HepG2 (cell line): ENCODE measurements around the gene RABEP2. TPM values are rescaled to one million over a fixed set of nuclear protein-coding genes. Genes with fewer than 3 reads are reported as not detected.

Experiments
- ATF2 ChIP-seq: sonication (generic); formaldehyde crosslinking; IDR thresholded peaks from 2 replicates; pipeline ENCODE4 v1.4.0; 2020; ENCODE audit warnings: missing genetic modification reagents
- BHLHE40 ChIP-seq: IDR thresholded peaks from 2 replicates; pipeline ENCODE4 v1.6.1; 2011; ENCODE audit warnings: low read length, improper control_type of control experiment
- CHD2 ChIP-seq: IDR thresholded peaks from 2 replicates; pipeline ENCODE4 v1.6.1; 2011; ENCODE audit warnings: low read depth, low read length, improper control_type of control experiment
- E2F5 ChIP-seq: sonication (generic); formaldehyde crosslinking; conservative IDR thresholded peaks from 2 replicates; pipeline ENCODE4 v1.4.0; 2020; ENCODE audit warnings: missing genetic modification reagents
- GATA4 ChIP-seq: sonication (generic); IDR thresholded peaks from 2 replicates; pipeline ENCODE4 v1.6.1; 2016; ENCODE audit warnings: antibody characterized with exemption, low read depth, borderline replicate concordance
- HNRNPL ChIP-seq: fragments of 200-400 bp; formaldehyde crosslinking; IDR thresholded peaks from 2 replicates; pipeline ENCODE4 v1.6.1; 2017; ENCODE audit warnings: mild to moderate bottlenecking, low read depth, low read length
- HNRNPLL ChIP-seq: fragments of 200-400 bp; formaldehyde crosslinking; IDR thresholded peaks from 2 replicates; pipeline ENCODE4 v1.6.1; 2017; ENCODE audit warnings: mild to moderate bottlenecking, low read depth, low read length; ENCODE audit not compliant: poor library complexity, severe bottlenecking
- ONECUT2 ChIP-seq: sonication (generic); formaldehyde crosslinking; IDR thresholded peaks from 2 replicates; pipeline ENCODE4 v1.4.0; 2020; ENCODE audit warnings: missing genetic modification reagents
- RBM22 ChIP-seq: fragments of 200-400 bp; formaldehyde crosslinking; optimal IDR thresholded peaks from 2 replicates; pipeline ENCODE3; 2017; ENCODE audit warnings: mild to moderate bottlenecking, low read length, moderate library complexity
- RFXANK ChIP-seq: IDR thresholded peaks from 2 replicates; pipeline ENCODE4 v1.6.1; 2016
- SMYD3 ChIP-seq: sonication (generic); formaldehyde crosslinking; IDR thresholded peaks from 2 replicates; pipeline ENCODE4 v1.8.1; 2023; ENCODE audit warnings: mild to moderate bottlenecking, missing genetic modification reagents
- TBL1XR1 ChIP-seq: fragments of 150-350 bp; IDR thresholded peaks from 2 replicates; pipeline ENCODE4 v1.6.1; 2014; ENCODE audit warnings: borderline replicate concordance, low read length; ENCODE audit not compliant: partially characterized antibody
- ZEB1 ChIP-seq: IDR thresholded peaks from 2 replicates; pipeline ENCODE4 v1.6.1; 2012; ENCODE audit warnings: mild to moderate bottlenecking, low read depth, inconsistent platforms; ENCODE audit not compliant: insufficient replicate concordance
- ZFP1 ChIP-seq: IDR thresholded peaks from 2 replicates; pipeline ENCODE4 v1.6.1; 2016
- ZFP36 ChIP-seq: fragments of 150-350 bp; IDR thresholded peaks from 2 replicates; pipeline ENCODE4 v1.6.1; 2018; ENCODE audit warnings: borderline replicate concordance, low read length, low read depth; ENCODE audit not compliant: partially characterized antibody
- ZNF331 ChIP-seq: sonication (generic); formaldehyde crosslinking; IDR thresholded peaks from 2 replicates; pipeline ENCODE4 v1.4.0; 2020; ENCODE audit warnings: missing genetic modification reagents
- ZNF446 ChIP-seq: sonication (generic); formaldehyde crosslinking; IDR thresholded peaks from 2 replicates; pipeline ENCODE4 v1.5.0; 2020; ENCODE audit warnings: mild to moderate bottlenecking, missing genetic modification reagents
- polyA plus RNA-seq, 8 experiments: library from polyadenylated mRNA; depleted of rRNA in 3 of 8; stranded (reverse) in 7 of 8; unstranded in 1 of 8; fragments of >200 nt; fragmentation: Illumina TruSeq in 4 of 8; extraction: Trizol in 4 of 8; gene quantifications; 2 replicates each; pipeline versions ENCODE4 v1.2.1 to v1.2.3, GENCODE V29; 2011 to 2016; ENCODE audit warnings: low read depth in 4 of 8, missing spikeins in 1 of 8, mixed read lengths in 1 of 8; ENCODE audit not compliant: insufficient read depth in 1 of 8
- total RNA-seq, 5 experiments: library from RNA; depleted of rRNA; stranded (reverse); fragments of >200 nt; fragmentation: Illumina TruSeq; extraction: Trizol; gene quantifications; 2 replicates each; pipeline ENCODE4 v1.2.3, GENCODE V29; 2016; ENCODE audit warnings: low read depth in 1 of 5
- TF ChIP-seq, protein P1 (sequence below): sonication (generic); formaldehyde crosslinking; conservative IDR thresholded peaks from 2 replicates; pipeline ENCODE4 v1.4.0; 2020; ENCODE audit warnings: missing genetic modification reagents
- TF ChIP-seq, protein P2 (sequence below): sonication (generic); formaldehyde crosslinking; IDR thresholded peaks from 2 replicates; pipeline ENCODE4 v1.4.0; 2020; ENCODE audit warnings: missing genetic modification reagents
- TF ChIP-seq, protein P3 (sequence below): sonication (generic); formaldehyde crosslinking; IDR thresholded peaks from 2 replicates; pipeline ENCODE4 v1.4.0; 2020; ENCODE audit warnings: missing genetic modification reagents, low read depth, mild to moderate bottlenecking, borderline replicate concordance
- TF ChIP-seq, protein P4 (sequence below): sonication (generic); formaldehyde crosslinking; IDR thresholded peaks from 2 replicates; pipeline ENCODE4 v1.5.0; 2020; ENCODE audit warnings: missing genetic modification reagents

The RABEP2 gene
- total and polyA plus RNA-seq, 2 of the 13 experiments (the other 11 are each of a cell fraction or from before 2014, with no cell fraction given), result 10.8 to 18.4 TPM

- peak; percentile 92 for TF ChIP-seq ZNF331 (CRISPR knock-in tag)
- TF ChIP-seq SMYD3 (CRISPR knock-in tag), result no peak; the same call in 1 of the 2 replicates
- peak; percentile 59; the same call in 1 of the 2 replicates for TF ChIP-seq ONECUT2 (CRISPR knock-in tag)
- peak; percentile 48 for TF ChIP-seq TBL1XR1
- TF ChIP-seq RBM22, result no peak
- peak; percentile 57 for TF ChIP-seq HNRNPLL
- TF ChIP-seq RFXANK, result no peak; the same call in 1 of the 2 replicates
- peak; percentile 73 for TF ChIP-seq ATF2 (CRISPR knock-in tag)
- TF ChIP-seq BHLHE40, result peak; percentile 97
- peak; percentile 76; the same call in 1 of the 2 replicates for TF ChIP-seq ZNF446
- no peak for TF ChIP-seq ZFP36
- TF ChIP-seq ZEB1, result no peak
- TF ChIP-seq, protein P1, sequence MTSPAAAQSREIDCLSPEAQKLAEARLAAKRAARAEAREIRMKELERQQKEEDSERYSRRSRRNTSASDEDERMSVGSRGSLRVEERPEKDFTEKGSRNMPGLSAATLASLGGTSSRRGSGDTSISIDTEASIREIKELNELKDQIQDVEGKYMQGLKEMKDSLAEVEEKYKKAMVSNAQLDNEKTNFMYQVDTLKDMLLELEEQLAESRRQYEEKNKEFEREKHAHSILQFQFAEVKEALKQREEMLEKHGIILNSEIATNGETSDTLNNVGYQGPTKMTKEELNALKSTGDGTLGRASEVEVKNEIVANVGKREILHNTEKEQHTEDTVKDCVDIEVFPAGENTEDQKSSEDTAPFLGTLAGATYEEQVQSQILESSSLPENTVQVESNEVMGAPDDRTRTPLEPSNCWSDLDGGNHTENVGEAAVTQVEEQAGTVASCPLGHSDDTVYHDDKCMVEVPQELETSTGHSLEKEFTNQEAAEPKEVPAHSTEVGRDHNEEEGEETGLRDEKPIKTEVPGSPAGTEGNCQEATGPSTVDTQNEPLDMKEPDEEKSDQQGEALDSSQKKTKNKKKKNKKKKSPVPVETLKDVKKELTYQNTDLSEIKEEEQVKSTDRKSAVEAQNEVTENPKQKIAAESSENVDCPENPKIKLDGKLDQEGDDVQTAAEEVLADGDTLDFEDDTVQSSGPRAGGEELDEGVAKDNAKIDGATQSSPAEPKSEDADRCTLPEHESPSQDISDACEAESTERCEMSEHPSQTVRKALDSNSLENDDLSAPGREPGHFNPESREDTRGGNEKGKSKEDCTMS (CRISPR knock-in tag), result no peak
- TF ChIP-seq, protein P2, sequence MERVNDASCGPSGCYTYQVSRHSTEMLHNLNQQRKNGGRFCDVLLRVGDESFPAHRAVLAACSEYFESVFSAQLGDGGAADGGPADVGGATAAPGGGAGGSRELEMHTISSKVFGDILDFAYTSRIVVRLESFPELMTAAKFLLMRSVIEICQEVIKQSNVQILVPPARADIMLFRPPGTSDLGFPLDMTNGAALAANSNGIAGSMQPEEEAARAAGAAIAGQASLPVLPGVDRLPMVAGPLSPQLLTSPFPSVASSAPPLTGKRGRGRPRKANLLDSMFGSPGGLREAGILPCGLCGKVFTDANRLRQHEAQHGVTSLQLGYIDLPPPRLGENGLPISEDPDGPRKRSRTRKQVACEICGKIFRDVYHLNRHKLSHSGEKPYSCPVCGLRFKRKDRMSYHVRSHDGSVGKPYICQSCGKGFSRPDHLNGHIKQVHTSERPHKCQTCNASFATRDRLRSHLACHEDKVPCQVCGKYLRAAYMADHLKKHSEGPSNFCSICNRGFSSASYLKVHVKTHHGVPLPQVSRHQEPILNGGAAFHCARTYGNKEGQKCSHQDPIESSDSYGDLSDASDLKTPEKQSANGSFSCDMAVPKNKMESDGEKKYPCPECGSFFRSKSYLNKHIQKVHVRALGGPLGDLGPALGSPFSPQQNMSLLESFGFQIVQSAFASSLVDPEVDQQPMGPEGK (CRISPR knock-in tag), result peak; percentile 72
- TF ChIP-seq CHD2, result no peak
- TF ChIP-seq E2F5 (CRISPR knock-in tag), result peak; percentile 59
- TF ChIP-seq ZFP1 (CRISPR knock-in tag), result peak; percentile 82
- TF ChIP-seq GATA4, result 0 out of 2 replicates have a peak, but pooled peaks have one; percentile 23
- TF ChIP-seq, protein P3, sequence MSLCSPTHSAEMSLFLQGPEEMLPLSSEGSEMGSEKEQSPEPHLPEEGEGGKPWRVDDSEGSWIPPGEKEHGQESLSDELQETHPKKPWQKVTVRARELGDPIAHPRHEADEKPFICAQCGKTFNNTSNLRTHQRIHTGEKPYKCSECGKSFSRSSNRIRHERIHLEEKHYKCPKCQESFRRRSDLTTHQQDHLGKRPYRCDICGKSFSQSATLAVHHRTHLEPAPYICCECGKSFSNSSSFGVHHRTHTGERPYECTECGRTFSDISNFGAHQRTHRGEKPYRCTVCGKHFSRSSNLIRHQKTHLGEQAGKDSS (CRISPR knock-in tag), result peak; percentile 75; the same call in 1 of the 2 replicates
- TF ChIP-seq HNRNPL, result peak; percentile 65; the same call in 1 of the 2 replicates
- TF ChIP-seq, protein P4, sequence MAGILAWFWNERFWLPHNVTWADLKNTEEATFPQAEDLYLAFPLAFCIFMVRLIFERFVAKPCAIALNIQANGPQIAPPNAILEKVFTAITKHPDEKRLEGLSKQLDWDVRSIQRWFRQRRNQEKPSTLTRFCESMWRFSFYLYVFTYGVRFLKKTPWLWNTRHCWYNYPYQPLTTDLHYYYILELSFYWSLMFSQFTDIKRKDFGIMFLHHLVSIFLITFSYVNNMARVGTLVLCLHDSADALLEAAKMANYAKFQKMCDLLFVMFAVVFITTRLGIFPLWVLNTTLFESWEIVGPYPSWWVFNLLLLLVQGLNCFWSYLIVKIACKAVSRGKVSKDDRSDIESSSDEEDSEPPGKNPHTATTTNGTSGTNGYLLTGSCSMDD, result no peak
Observed at GRCh38 chr16:28974437-28975157, 49.6 kb upstream of the RABEP2 start, which contains the start of gene SPNS1 (continued).
